ENCODE measurements around the gene PWWP2B. TPM values are rescaled to one million over a fixed set of nuclear protein-coding genes. Genes with fewer than 3 reads are reported as not detected.

Gene PWWP2B
- total and polyA plus RNA-seq, 10 of the 15 experiments (the other 5 are each of a cell fraction or from before 2014, with no cell fraction given), result 0.04 to 0.87 (median 0.35) TPM; not detected in 4

DNA sequence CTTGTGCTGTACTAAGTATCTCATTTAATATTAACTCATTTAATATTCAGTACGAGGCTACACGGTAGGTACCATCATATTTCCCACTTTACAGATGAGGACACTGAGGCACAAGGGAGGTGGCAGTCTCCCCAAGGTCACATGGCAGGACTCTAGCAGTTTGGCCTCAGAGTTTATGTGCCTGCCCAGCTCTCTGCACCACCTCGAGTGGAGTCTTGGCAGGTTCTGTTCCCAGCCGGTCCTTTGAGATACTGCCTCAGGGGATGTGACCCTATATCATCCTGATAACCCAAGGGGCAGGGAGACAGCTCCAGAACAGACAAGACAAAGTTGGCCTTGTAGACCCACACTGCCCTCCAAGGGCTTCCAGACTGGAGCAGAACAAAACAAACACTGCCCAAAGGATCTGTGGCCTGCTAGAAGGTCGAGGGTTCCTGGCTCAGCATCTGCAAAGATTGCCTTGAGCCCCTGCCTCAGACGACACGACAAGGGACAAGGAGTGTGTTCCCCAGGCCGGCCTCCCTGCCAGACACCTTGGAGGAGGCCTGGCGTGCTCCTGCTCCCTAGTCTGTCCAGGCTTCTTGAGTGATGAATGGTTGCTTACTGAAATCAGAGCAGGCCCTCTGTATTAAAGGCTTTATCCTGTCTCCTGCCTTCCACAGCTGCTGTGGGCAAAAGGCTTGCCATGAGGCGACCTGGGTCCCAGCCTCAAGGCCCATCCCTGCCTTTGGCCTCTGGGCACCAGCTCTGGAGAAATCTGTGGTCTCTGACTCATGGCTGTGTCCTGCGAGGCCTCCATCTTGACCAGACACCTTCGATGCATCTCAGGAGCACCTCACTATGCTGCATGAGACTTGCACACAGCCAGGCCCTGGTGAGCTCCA lies 3.9 kb upstream of the PWWP2B start:
- peaks cover 6% of the 10 kb centered on the region; the same call in 1 of the 2 replicates for H3K4me1 ChIP-seq (ENCODE audit: control insufficient read depth, insufficient read depth, low read length)
- ChIA-PET SMC1A (ENCODE audit: uncharacterized antibody, unreplicated experiment) (no interaction called here), CTCF (interaction anchor here (1.2 kb wide), 1 partner anchor 50 kb away, joined by 3 read pairs; no protein-coding TSS in a partner anchor), POLR2A (no interaction called here), RAD21 (ENCODE audit: unreplicated experiment) (no interaction called here)
- no peak overlapping the region for H2AFZ ChIP-seq (ENCODE audit: control insufficient read depth, low read depth, low read length)
- no peak overlapping the region for H3K4me3 ChIP-seq
- ATAC-seq, result no peak
- H4K20me1 ChIP-seq (ENCODE audit: control insufficient read depth, insufficient read depth), result no peaks in the 10 kb centered on the region
- in situ Hi-C loops (cut with MboI) (no loop called here), intact Hi-C loops (cut with micrococcal nuclease; ENCODE audit: unreplicated experiment) (no loop called here)
- no peaks in the 10 kb centered on the region for H3K36me3 ChIP-seq (ENCODE audit: control insufficient read depth in 2 of 2, insufficient read depth in 2 of 2, low read length in 1 of 2)
- no peak for DNase-seq (ENCODE audit: low read depth, low spot score)
- WGBS (ENCODE audit: insufficient coverage, insufficient replicate concordance, low lambda C conversion rate, missing lambda C conversion rate), result 45% methylated on average over 12 of the region's 12 CpGs
- H3K9me3 ChIP-seq (replicated peaks; ENCODE audit: control insufficient read depth, insufficient read depth, low read length), result no peaks in the 10 kb centered on the region
- H3K27me3 ChIP-seq (replicated peaks in 1 of 2; ENCODE audit: control insufficient read depth in 2 of 2, insufficient read depth in 2 of 2, low read length in 1 of 2), result peaks cover 0 to 3% of the 10 kb centered on the region in 2 experiments; a peak in 3 of 4 replicates
- no TSS peak for BruUV-seq (replicated peaks)
- FAIRE-seq, result no peak
- no peak overlapping the region for H3K4me2 ChIP-seq (ENCODE audit: control insufficient read depth, insufficient read depth)
- no peaks in the 10 kb centered on the region for H3K79me2 ChIP-seq (ENCODE audit: control insufficient read depth, insufficient read depth, low read length)
- no peak overlapping the region for H3K27ac ChIP-seq (ENCODE audit: control insufficient read depth, insufficient read depth)
- H3K9ac ChIP-seq (ENCODE audit: control insufficient read depth, insufficient read depth, low read length), result no peak overlapping the region
- TF ChIP-seq SMAD1 (IDR thresholded peaks at IDR 0.05; ENCODE audit: low read depth, partially characterized antibody), result no peak
- TF ChIP-seq, protein P1, sequence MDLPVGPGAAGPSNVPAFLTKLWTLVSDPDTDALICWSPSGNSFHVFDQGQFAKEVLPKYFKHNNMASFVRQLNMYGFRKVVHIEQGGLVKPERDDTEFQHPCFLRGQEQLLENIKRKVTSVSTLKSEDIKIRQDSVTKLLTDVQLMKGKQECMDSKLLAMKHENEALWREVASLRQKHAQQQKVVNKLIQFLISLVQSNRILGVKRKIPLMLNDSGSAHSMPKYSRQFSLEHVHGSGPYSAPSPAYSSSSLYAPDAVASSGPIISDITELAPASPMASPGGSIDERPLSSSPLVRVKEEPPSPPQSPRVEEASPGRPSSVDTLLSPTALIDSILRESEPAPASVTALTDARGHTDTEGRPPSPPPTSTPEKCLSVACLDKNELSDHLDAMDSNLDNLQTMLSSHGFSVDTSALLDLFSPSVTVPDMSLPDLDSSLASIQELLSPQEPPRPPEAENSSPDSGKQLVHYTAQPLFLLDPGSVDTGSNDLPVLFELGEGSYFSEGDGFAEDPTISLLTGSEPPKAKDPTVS (IDR thresholded peaks at IDR 0.05; ENCODE audit: low read depth, low read length), result no peak
- TF ChIP-seq, protein P2, sequence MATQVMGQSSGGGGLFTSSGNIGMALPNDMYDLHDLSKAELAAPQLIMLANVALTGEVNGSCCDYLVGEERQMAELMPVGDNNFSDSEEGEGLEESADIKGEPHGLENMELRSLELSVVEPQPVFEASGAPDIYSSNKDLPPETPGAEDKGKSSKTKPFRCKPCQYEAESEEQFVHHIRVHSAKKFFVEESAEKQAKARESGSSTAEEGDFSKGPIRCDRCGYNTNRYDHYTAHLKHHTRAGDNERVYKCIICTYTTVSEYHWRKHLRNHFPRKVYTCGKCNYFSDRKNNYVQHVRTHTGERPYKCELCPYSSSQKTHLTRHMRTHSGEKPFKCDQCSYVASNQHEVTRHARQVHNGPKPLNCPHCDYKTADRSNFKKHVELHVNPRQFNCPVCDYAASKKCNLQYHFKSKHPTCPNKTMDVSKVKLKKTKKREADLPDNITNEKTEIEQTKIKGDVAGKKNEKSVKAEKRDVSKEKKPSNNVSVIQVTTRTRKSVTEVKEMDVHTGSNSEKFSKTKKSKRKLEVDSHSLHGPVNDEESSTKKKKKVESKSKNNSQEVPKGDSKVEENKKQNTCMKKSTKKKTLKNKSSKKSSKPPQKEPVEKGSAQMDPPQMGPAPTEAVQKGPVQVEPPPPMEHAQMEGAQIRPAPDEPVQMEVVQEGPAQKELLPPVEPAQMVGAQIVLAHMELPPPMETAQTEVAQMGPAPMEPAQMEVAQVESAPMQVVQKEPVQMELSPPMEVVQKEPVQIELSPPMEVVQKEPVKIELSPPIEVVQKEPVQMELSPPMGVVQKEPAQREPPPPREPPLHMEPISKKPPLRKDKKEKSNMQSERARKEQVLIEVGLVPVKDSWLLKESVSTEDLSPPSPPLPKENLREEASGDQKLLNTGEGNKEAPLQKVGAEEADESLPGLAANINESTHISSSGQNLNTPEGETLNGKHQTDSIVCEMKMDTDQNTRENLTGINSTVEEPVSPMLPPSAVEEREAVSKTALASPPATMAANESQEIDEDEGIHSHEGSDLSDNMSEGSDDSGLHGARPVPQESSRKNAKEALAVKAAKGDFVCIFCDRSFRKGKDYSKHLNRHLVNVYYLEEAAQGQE (IDR thresholded peaks at IDR 0.05; ENCODE audit: low read depth, low read length), result no peak
- TF ChIP-seq POU2F2 (IDR thresholded peaks at IDR 0.05; ENCODE audit: borderline replicate concordance, low read depth, low read length), result no peak
- TF ChIP-seq POLR2AphosphoS5 (IDR thresholded peaks at IDR 0.05; ENCODE audit: low read length), result no peak
- TF ChIP-seq, protein P3, sequence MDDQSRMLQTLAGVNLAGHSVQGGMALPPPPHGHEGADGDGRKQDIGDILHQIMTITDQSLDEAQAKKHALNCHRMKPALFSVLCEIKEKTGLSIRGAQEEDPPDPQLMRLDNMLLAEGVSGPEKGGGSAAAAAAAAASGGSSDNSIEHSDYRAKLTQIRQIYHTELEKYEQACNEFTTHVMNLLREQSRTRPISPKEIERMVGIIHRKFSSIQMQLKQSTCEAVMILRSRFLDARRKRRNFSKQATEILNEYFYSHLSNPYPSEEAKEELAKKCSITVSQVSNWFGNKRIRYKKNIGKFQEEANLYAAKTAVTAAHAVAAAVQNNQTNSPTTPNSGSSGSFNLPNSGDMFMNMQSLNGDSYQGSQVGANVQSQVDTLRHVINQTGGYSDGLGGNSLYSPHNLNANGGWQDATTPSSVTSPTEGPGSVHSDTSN (IDR thresholded peaks at IDR 0.05; ENCODE audit: insufficient replicate concordance, low read depth, low read length), result no peak
- TF ChIP-seq, protein P4, sequence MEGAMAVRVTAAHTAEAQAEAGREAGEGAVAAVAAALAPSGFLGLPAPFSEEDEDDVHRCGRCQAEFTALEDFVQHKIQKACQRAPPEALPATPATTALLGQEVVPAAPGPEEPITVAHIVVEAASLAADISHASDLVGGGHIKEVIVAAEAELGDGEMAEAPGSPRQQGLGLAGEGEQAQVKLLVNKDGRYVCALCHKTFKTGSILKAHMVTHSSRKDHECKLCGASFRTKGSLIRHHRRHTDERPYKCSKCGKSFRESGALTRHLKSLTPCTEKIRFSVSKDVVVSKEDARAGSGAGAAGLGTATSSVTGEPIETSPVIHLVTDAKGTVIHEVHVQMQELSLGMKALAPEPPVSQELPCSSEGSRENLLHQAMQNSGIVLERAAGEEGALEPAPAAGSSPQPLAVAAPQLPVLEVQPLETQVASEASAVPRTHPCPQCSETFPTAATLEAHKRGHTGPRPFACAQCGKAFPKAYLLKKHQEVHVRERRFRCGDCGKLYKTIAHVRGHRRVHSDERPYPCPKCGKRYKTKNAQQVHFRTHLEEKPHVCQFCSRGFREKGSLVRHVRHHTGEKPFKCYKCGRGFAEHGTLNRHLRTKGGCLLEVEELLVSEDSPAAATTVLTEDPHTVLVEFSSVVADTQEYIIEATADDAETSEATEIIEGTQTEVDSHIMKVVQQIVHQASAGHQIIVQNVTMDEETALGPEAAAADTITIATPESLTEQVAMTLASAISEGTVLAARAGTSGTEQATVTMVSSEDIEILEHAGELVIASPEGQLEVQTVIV (IDR thresholded peaks at IDR 0.05; ENCODE audit: borderline replicate concordance, partially characterized antibody), result no peak
- TF ChIP-seq RELA (IDR thresholded peaks at IDR 0.05; ENCODE audit: borderline replicate concordance, partially characterized antibody), result no peak
- TF ChIP-seq, protein P5, sequence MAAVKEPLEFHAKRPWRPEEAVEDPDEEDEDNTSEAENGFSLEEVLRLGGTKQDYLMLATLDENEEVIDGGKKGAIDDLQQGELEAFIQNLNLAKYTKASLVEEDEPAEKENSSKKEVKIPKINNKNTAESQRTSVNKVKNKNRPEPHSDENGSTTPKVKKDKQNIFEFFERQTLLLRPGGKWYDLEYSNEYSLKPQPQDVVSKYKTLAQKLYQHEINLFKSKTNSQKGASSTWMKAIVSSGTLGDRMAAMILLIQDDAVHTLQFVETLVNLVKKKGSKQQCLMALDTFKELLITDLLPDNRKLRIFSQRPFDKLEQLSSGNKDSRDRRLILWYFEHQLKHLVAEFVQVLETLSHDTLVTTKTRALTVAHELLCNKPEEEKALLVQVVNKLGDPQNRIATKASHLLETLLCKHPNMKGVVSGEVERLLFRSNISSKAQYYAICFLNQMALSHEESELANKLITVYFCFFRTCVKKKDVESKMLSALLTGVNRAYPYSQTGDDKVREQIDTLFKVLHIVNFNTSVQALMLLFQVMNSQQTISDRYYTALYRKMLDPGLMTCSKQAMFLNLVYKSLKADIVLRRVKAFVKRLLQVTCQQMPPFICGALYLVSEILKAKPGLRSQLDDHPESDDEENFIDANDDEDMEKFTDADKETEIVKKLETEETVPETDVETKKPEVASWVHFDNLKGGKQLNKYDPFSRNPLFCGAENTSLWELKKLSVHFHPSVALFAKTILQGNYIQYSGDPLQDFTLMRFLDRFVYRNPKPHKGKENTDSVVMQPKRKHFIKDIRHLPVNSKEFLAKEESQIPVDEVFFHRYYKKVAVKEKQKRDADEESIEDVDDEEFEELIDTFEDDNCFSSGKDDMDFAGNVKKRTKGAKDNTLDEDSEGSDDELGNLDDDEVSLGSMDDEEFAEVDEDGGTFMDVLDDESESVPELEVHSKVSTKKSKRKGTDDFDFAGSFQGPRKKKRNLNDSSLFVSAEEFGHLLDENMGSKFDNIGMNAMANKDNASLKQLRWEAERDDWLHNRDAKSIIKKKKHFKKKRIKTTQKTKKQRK (IDR thresholded peaks at IDR 0.05; ENCODE audit: low read depth, low read length), result no peak
